Stimulated activated CD4-positive, alpha-beta T cell treated with anti-CD3 and anti-CD28 coated beads, Interleukin-2, amount 100 ng/mL, for 48 hours (primary cell): Measurements from ENCODE around the gene BOD1.
A peak's percentile ranks its signal among the peaks of the same experiment; 100 is the strongest.

Experiments used
- DNase-seq, 2 donors: peaks; one replicate each; pipeline ENCODE4 v3.0.0-alpha.2; 2020

The BOD1 gene

GRCh38 chr5:173616577-173617118, at the start of gene BOD1:
Gene BOD1 (minus strand): TSS chr5:173616650. CDS start chr5:173616436, 214 bp downstream.
- peak; percentile 89 to 90 for DNase-seq

GRCh38 chr5:173665326-173665725, 48.9 kb upstream of the BOD1 start:
- no peak for DNase-seq

- DNase-seq: no peak
Measured at GRCh38 chr5:173664154-173664526, 47.7 kb upstream of the BOD1 start.

GRCh38 chr5:173663352-173664153, 47.1 kb upstream of the BOD1 start:
- no peak for DNase-seq

GRCh38 chr5:173662581-173663351, 46.3 kb upstream of the BOD1 start:
- no peak for DNase-seq

- DNase-seq: no peak
Measured at GRCh38 chr5:173660481-173661280, 44.2 kb upstream of the BOD1 start.

GRCh38 chr5:173659423-173659822, 43.0 kb upstream of the BOD1 start:
- DNase-seq: no peak

GRCh38 chr5:173657741-173658356, 41.4 kb upstream of the BOD1 start:
- no peak for DNase-seq

GRCh38 chr5:173655196-173655797, 38.8 kb upstream of the BOD1 start:
- no peak for DNase-seq

GRCh38 chr5:173653822-173654523, 37.5 kb upstream of the BOD1 start:
- no peak for DNase-seq

- no peak for DNase-seq
Measured at GRCh38 chr5:173648308-173648866, 31.9 kb upstream of the BOD1 start.

- DNase-seq: no peak
Measured at GRCh38 chr5:173646692-173647091, 30.2 kb upstream of the BOD1 start.

- no peak for DNase-seq
Measured at GRCh38 chr5:173645890-173646574, 29.6 kb upstream of the BOD1 start.

- no peak for DNase-seq
Measured at GRCh38 chr5:173645437-173645807, 29.0 kb upstream of the BOD1 start.

GRCh38 chr5:173644673-173645436, 28.4 kb upstream of the BOD1 start:
- no peak for DNase-seq

GRCh38 chr5:173643964-173644363, 27.5 kb upstream of the BOD1 start:
- DNase-seq: no peak

- no peak for DNase-seq
Measured at GRCh38 chr5:173642895-173643481, 26.5 kb upstream of the BOD1 start.

GRCh38 chr5:173642191-173642816, 25.9 kb upstream of the BOD1 start:
- DNase-seq: no peak
